ENCODE measurements around the gene GEMIN4.

DNA sequence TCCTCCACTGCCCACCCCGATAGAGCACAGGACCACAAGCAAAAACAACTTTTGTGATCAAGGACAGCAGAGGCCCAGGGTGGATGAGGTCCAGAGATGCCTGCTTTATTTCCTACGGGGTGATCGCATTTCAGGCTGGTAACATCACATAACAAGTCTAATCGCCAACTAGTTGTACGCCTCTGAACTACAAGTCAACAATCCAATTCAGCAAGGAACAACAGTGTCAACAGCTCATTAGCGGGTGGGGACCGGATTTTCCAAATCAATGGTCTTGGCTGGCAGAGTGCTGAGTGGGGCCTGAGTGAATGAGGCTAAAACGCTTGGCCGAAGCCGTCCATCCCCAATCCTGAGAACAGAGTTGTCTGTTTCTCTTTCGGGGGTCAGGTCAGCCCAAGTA lies 47.2 kb upstream of the GEMIN4 start:
- TF ChIP-seq POLR2A (IDR thresholded peaks at IDR 0.05): no peak
- TF ChIP-seq, protein P1, sequence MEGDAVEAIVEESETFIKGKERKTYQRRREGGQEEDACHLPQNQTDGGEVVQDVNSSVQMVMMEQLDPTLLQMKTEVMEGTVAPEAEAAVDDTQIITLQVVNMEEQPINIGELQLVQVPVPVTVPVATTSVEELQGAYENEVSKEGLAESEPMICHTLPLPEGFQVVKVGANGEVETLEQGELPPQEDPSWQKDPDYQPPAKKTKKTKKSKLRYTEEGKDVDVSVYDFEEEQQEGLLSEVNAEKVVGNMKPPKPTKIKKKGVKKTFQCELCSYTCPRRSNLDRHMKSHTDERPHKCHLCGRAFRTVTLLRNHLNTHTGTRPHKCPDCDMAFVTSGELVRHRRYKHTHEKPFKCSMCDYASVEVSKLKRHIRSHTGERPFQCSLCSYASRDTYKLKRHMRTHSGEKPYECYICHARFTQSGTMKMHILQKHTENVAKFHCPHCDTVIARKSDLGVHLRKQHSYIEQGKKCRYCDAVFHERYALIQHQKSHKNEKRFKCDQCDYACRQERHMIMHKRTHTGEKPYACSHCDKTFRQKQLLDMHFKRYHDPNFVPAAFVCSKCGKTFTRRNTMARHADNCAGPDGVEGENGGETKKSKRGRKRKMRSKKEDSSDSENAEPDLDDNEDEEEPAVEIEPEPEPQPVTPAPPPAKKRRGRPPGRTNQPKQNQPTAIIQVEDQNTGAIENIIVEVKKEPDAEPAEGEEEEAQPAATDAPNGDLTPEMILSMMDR (IDR thresholded peaks at IDR 0.05): no peak
